ENCODE measurements around the gene OR9A4.

Gene OR9A4

GRCh38 chr7:141949021-141949420, 32.8 kb downstream of the OR9A4 start:
- no peak for DNase-seq

- no peak for DNase-seq
These were observed 33.3 kb downstream of the OR9A4 start for GRCh38 chr7:141949451-141949850.

- DNase-seq: no peak
These were observed 33.7 kb downstream of the OR9A4 start for GRCh38 chr7:141949911-141950310.

- no peak for DNase-seq
These were observed 34.6 kb downstream of the OR9A4 start for GRCh38 chr7:141950806-141951205.

- no peak for DNase-seq
These were observed 36.3 kb downstream of the OR9A4 start for GRCh38 chr7:141952461-141952860.

- no peak for DNase-seq
These were observed 38.1 kb downstream of the OR9A4 start for GRCh38 chr7:141954334-141954733.

- no peak for DNase-seq
These were observed 39.9 kb downstream of the OR9A4 start for GRCh38 chr7:141956084-141956483.

GRCh38 chr7:141960687-141961422, 44.7 kb downstream of the OR9A4 start:
- no peak for DNase-seq
